Measurements from ENCODE around the gene PTER.

GRCh38 chr10:16442914-16443313 lies 6.1 kb downstream of the PTER start:
- TF ChIP-seq POLR2AphosphoS5 (IDR thresholded peaks at IDR 0.05; ENCODE audit: borderline replicate concordance, low read depth, low read length): no peak
- TF ChIP-seq EZH2 (IDR thresholded peaks at IDR 0.05): no peak
- TF ChIP-seq FOXP2 (optimal IDR thresholded peaks at IDR 0.05; ENCODE audit: control extremely low read depth, extremely low read length, insufficient read depth): no peak
